A673 (cell line): ENCODE results near the gene HMG20A. TPM values are rescaled to one million over a fixed set of nuclear protein-coding genes. Genes with fewer than 3 reads are reported as not detected.

ENCODE experiments used
- BruUV-seq: library from RNA; stranded (reverse); fragments of 400-500 nt; replicated peaks from 2 replicates; lab custom pipeline; 2021; lab: Mats Ljungman, UMichigan
- CTCF ChIA-PET: fragments of 300-600 bp; sonication (Branson Sonifier 250); formaldehyde crosslinking; loops from one replicate; lab custom pipeline; 2022; ENCODE audit warnings: antibody characterized with exemption; lab: Charles Lee
- POLR2A ChIA-PET: fragments of 300-600 bp; sonication (Branson Sonifier 250); formaldehyde crosslinking; loops from one replicate; lab custom pipeline; 2022; ENCODE audit warnings: antibody characterized with exemption; ENCODE audit not compliant: low non-redundant PET; lab: Charles Lee
- DNase-seq: peaks from one replicate; pipeline ENCODE4 v3.0.0-alpha.2; 2015; ENCODE audit warnings: low spot score
- H3K27ac ChIP-seq: fragments of 200-600 bp; sonication (generic); 2 replicates; pipeline ENCODE4 v1.5.1; 2016; ENCODE audit warnings: mixed run types, low read depth, mild to moderate bottlenecking, mixed read lengths, antibody characterized with exemption, low read length; ENCODE audit not compliant: poor library complexity, severe bottlenecking
- H3K27me3 ChIP-seq: fragments of 200-600 bp; sonication (generic); replicated peaks from 2 replicates; pipeline ENCODE4 v1.6.1; 2017; ENCODE audit warnings: mixed run types, low read depth, mild to moderate bottlenecking, mixed read lengths, antibody characterized with exemption, low read length; ENCODE audit not compliant: insufficient read depth, poor library complexity
- H3K36me3 ChIP-seq: fragments of 200-600 bp; sonication (generic); 2 replicates; pipeline ENCODE4 v1.6.1; 2016; ENCODE audit warnings: mixed run types, mild to moderate bottlenecking, mixed read lengths, antibody characterized with exemption, low read length; ENCODE audit not compliant: insufficient read depth, poor library complexity, severe bottlenecking
- H3K4me1 ChIP-seq: fragments of 200-600 bp; sonication (generic); 2 replicates; pipeline ENCODE4 v1.6.1; 2017; ENCODE audit warnings: mixed run types, mild to moderate bottlenecking, mixed read lengths, antibody characterized with exemption, low read length; ENCODE audit not compliant: insufficient read depth, poor library complexity, severe bottlenecking
- H3K4me3 ChIP-seq: fragments of 200-600 bp; sonication (generic); 2 replicates; pipeline ENCODE4 v1.5.1; 2016; ENCODE audit warnings: low read depth, mixed run types, mild to moderate bottlenecking, mixed read lengths, low read length; ENCODE audit not compliant: poor library complexity, severe bottlenecking
- H3K9me3 ChIP-seq: fragments of 200-600 bp; sonication (generic); 2 replicates; pipeline ENCODE4 v1.6.1; 2016; ENCODE audit warnings: mixed run types, low read depth, mild to moderate bottlenecking, mixed read lengths, antibody characterized with exemption, low read length; ENCODE audit not compliant: poor library complexity, severe bottlenecking
- EZH2 ChIP-seq: fragments of 200-600 bp; sonication (generic); IDR thresholded peaks from 2 replicates; pipeline ENCODE4 v1.6.1; 2017; ENCODE audit warnings: borderline replicate concordance, low read depth, mild to moderate bottlenecking, mixed read lengths, antibody characterized with exemption, low read length; ENCODE audit not compliant: poor library complexity, severe bottlenecking
- intact Hi-C: fragments of 100-400 bp; cut with micrococcal nuclease; formaldehyde crosslinking; loops from one replicate; pipeline ENCODE4 v1.10.0; 2022; ENCODE audit not compliant: unreplicated experiment
- total RNA-seq: library from RNA; stranded (reverse); gene quantifications from 2 replicates; pipeline ENCODE4 v1.2.3, GENCODE V29; 2021
- TF ChIP-seq, protein P1 (sequence below): fragments of 300-800, 200-600 bp; sonication (generic); conservative IDR thresholded peaks from 2 replicates; pipeline ENCODE4 v1.5.1; 2017; ENCODE audit warnings: low read depth, mild to moderate bottlenecking, antibody characterized with exemption, low read length, moderate library complexity, mixed read lengths

The HMG20A gene
- total RNA-seq, 1 experiment from 2014 or later = 43.2 TPM

DNA sequence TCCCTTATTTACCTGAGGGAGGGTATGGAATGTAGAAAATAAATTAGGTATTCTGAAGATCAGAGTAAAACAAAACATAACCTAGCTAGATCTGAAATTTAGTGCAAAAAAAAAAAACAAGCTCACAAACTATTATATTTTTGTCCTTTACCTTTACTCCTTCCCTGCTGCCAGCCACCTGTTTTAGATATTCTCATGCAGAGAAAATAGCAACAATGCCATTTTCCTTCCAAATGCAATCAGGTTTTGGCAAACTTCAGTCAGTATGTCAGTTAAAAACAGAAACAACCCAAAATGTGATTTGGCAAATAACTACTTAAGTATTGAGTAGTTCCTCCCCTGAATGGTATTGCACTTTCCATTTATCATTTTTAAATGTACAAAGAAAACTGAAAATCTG is 36.6 kb upstream of the HMG20A start:
- Histone ChIP-seq H3K27me3 (no peaks in the 10 kb centered on the region), H3K4me3 (no peak overlapping the region), H3K27ac (no peak overlapping the region), H3K36me3 (no peaks in the 10 kb centered on the region), H3K4me1 (peaks cover 14% of the 10 kb centered on the region), H3K9me3 (no peaks in the 10 kb centered on the region)
- CTCF ChIA-PET = no interaction called here
- no peak for DNase-seq
- TF ChIP-seq, protein P1, sequence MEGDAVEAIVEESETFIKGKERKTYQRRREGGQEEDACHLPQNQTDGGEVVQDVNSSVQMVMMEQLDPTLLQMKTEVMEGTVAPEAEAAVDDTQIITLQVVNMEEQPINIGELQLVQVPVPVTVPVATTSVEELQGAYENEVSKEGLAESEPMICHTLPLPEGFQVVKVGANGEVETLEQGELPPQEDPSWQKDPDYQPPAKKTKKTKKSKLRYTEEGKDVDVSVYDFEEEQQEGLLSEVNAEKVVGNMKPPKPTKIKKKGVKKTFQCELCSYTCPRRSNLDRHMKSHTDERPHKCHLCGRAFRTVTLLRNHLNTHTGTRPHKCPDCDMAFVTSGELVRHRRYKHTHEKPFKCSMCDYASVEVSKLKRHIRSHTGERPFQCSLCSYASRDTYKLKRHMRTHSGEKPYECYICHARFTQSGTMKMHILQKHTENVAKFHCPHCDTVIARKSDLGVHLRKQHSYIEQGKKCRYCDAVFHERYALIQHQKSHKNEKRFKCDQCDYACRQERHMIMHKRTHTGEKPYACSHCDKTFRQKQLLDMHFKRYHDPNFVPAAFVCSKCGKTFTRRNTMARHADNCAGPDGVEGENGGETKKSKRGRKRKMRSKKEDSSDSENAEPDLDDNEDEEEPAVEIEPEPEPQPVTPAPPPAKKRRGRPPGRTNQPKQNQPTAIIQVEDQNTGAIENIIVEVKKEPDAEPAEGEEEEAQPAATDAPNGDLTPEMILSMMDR = no peak
- TF ChIP-seq EZH2 = no peak
- intact Hi-C loops = no loop called here
- POLR2A ChIA-PET = no interaction called here
- BruUV-seq = no TSS peak

DNA sequence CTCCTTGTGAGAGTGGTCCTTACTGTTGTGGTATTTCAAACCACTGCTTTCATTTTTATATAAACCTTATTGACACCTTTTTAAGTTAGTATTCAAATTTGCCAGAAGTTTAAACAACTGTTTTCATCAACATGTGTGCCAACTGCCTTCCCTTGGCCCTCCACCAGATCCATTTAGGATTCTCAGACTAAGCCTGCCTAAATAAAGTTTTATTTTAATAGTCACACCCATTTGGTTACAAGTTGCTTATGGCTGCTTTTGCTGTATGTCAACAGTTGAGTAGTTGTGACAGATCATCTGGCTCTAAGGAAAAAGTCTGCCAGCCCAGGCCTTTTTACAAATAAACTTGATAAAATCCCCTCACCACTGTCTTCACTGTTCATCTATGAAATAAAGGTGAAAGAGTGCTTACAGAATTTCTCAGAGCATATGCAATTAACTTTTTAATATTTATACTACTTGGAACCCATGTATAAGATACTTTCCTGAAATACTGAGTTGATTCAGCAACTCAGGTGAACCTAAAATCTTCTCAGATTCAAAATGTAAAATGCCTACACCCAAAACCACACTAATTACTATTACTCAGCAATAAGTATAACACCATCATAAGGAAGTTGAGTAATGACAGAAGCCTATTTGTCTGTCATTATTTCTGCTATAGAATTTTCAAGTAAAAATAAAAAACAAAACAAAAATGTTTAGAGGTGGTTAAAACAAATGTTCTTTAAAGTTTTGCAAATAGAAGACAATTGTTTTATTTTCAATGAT is 35.9 kb upstream of the HMG20A start:
- no peak for DNase-seq
- CTCF ChIA-PET = no interaction called here
- intact Hi-C loops = no loop called here
- TF ChIP-seq EZH2 = no peak
- TF ChIP-seq, protein P1 = no peak
- POLR2A ChIA-PET = no interaction called here
- no TSS peak for BruUV-seq
- no peaks in the 10 kb centered on the region for H3K9me3 ChIP-seq
- H3K4me3 ChIP-seq = no peak overlapping the region
- H3K4me1 ChIP-seq = peaks cover 20% of the 10 kb centered on the region
- no peaks in the 10 kb centered on the region for H3K27me3 ChIP-seq
- no peak overlapping the region for H3K27ac ChIP-seq
- no peaks in the 10 kb centered on the region for H3K36me3 ChIP-seq

DNA sequence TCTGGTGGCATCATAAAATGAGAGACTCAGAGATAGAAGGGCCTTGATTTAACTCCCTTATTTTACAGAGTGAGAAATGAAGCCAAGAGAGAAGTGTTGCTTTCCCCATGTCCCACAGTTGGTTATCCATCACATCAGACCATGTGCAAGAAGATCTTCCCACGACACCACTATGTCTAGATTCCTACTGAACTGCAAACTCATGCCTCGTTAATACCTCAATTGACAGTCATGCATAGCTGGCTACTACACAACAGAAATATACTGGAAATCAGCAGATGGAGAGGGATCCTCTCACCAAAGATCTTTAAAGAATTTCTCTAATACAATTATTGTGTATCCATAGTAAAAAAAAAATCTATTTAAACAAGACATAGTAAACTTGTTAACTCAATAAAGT is 34.1 kb upstream of the HMG20A start:
- H3K4me1 ChIP-seq = peaks cover 20% of the 10 kb centered on the region
- DNase-seq = no peak
- H3K27me3 ChIP-seq = no peaks in the 10 kb centered on the region
- intact Hi-C loops = no loop called here
- H3K4me3 ChIP-seq = no peak overlapping the region
- POLR2A ChIA-PET = no interaction called here
- no peaks in the 10 kb centered on the region for H3K9me3 ChIP-seq
- CTCF ChIA-PET = no interaction called here
- H3K36me3 ChIP-seq = no peaks in the 10 kb centered on the region
- H3K27ac ChIP-seq = no peak overlapping the region
- TF ChIP-seq EZH2 = no peak
- TF ChIP-seq, protein P1 = no peak
- no TSS peak for BruUV-seq
